ENCODE data around the gene RAB20. TPM values are rescaled to one million over a fixed set of nuclear protein-coding genes. Genes with fewer than 3 reads are reported as not detected.

RAB20 gene
- total and polyA plus RNA-seq, 9 of the 15 experiments (the other 6 are each of a cell fraction or from before 2014, with no cell fraction given), result 0.62 to 9.2 (median 5.4) TPM

GRCh38 chr13:110546378-110546777 is 15.1 kb downstream of the RAB20 start:
- ATAC-seq (no peak), DNase-seq (ENCODE audit: extremely low read depth in 1 of 4, low spot score in 3 of 4) (no peak), FAIRE-seq (no peak)
- BruUV-seq (replicated peaks), result no TSS peak
- Histone ChIP-seq H3K27ac (ENCODE audit: extremely low read depth, low read depth, low read length) (no peak overlapping the region), H3K4me2 (ENCODE audit: insufficient read depth, low read length) (no peak overlapping the region), H2AFZ (ENCODE audit: low read depth, low read length) (no peak overlapping the region), H3K4me3 (no peak overlapping the region), H4K20me1 (replicated peaks; ENCODE audit: control insufficient read depth, insufficient read depth, low read length) (no peaks in the 10 kb centered on the region), H3K9me1 (ENCODE audit: control insufficient read depth, insufficient read depth, low read length) (no peaks in the 10 kb centered on the region), H3K4me1 (replicated peaks in 1 of 2; ENCODE audit: control insufficient read depth in 2 of 2, insufficient read depth in 2 of 2, low read length in 2 of 2) (peaks cover 2 to 3% of the 10 kb centered on the region in 2 experiments; a peak in 2 of 5 replicates), H3K9me3 (replicated peaks; ENCODE audit: control insufficient read depth, insufficient read depth, low read depth, low read length) (no peaks in the 10 kb centered on the region; the same call in 1 of the 2 replicates), H3K79me2 (ENCODE audit: control insufficient read depth, insufficient read depth, low read length) (peaks cover 3% of the 10 kb centered on the region; the same call in 1 of the 3 replicates), H3K36me3 (ENCODE audit: control insufficient read depth, insufficient read depth, low read length) (no peaks in the 10 kb centered on the region), H3K27me3 (ENCODE audit: control insufficient read depth in 2 of 2, insufficient read depth in 2 of 2, low read length in 2 of 2) (no peaks in the 10 kb centered on the region), H3K9ac (ENCODE audit: insufficient read depth in 1 of 2, low read depth in 2 of 2, low read length in 2 of 2) (no peak overlapping the region)
- CTCF ChIA-PET (ENCODE audit: low intra/inter-chr PET ratio), result no interaction called here
- WGBS (ENCODE audit: insufficient coverage, low coverage, missing lambda C conversion rate), result 47% methylated on average over 4 of the region's 4 CpGs
- intact Hi-C loops (cut with micrococcal nuclease) (no loop called here), in situ Hi-C loops (cut with MboI) (no loop called here)
- POLR2A ChIA-PET, result interaction anchor here (0.6 kb wide), 1 partner anchor 11 kb away, joined by 5 read pairs; no protein-coding TSS in a partner anchor
- TF ChIP-seq, protein P1, sequence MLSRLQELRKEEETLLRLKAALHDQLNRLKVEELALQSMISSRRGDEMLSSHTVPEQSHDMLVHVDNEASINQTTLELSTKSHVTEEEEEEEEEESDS (CRISPR knock-in tag; IDR thresholded peaks at IDR 0.05), result no peak
- TF ChIP-seq NCOR1 (IDR thresholded peaks at IDR 0.05), result no peak
- TF ChIP-seq SPI1 (IDR thresholded peaks at IDR 0.05; ENCODE audit: borderline replicate concordance, low read depth, low read length), result no peak
- TF ChIP-seq ARID1B (IDR thresholded peaks at IDR 0.05), result no peak
- no peak for TF ChIP-seq ZNF146 (CRISPR knock-in tag; IDR thresholded peaks at IDR 0.05; ENCODE audit: unreplicated experiment)
- no peak for TF ChIP-seq PHF21A (IDR thresholded peaks at IDR 0.05; ENCODE audit: borderline replicate concordance, low read depth)
- no peak for TF ChIP-seq TBL1XR1 (IDR thresholded peaks at IDR 0.05; ENCODE audit: low read length in 2 of 2)
- no peak for TF ChIP-seq SLC30A9 (CRISPR knock-in tag; IDR thresholded peaks at IDR 0.05)
- TF ChIP-seq GTF2E2 (tag; IDR thresholded peaks at IDR 0.05), result no peak
- TF ChIP-seq SMARCB1 (IDR thresholded peaks at IDR 0.05; ENCODE audit: insufficient read length, low read depth), result no peak
- TF ChIP-seq, protein P2, sequence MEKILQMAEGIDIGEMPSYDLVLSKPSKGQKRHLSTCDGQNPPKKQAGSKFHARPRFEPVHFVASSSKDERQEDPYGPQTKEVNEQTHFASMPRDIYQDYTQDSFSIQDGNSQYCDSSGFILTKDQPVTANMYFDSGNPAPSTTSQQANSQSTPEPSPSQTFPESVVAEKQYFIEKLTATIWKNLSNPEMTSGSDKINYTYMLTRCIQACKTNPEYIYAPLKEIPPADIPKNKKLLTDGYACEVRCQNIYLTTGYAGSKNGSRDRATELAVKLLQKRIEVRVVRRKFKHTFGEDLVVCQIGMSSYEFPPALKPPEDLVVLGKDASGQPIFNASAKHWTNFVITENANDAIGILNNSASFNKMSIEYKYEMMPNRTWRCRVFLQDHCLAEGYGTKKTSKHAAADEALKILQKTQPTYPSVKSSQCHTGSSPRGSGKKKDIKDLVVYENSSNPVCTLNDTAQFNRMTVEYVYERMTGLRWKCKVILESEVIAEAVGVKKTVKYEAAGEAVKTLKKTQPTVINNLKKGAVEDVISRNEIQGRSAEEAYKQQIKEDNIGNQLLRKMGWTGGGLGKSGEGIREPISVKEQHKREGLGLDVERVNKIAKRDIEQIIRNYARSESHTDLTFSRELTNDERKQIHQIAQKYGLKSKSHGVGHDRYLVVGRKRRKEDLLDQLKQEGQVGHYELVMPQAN (IDR thresholded peaks at IDR 0.05; ENCODE audit: borderline replicate concordance), result no peak
- no peak for TF ChIP-seq HNRNPH1 (optimal IDR thresholded peaks at IDR 0.05; ENCODE audit: low read depth, low read length)
- TF ChIP-seq MYBL2 (IDR thresholded peaks at IDR 0.05; ENCODE audit: low read depth), result no peak
- no peak for TF ChIP-seq MYBL2 (CRISPR knock-in tag; IDR thresholded peaks at IDR 0.05; ENCODE audit: borderline replicate concordance)
- TF ChIP-seq LARP7 (IDR thresholded peaks at IDR 0.05), result no peak
